ENCODE measurements around the gene ITIH4.

ITIH4 gene

DNA sequence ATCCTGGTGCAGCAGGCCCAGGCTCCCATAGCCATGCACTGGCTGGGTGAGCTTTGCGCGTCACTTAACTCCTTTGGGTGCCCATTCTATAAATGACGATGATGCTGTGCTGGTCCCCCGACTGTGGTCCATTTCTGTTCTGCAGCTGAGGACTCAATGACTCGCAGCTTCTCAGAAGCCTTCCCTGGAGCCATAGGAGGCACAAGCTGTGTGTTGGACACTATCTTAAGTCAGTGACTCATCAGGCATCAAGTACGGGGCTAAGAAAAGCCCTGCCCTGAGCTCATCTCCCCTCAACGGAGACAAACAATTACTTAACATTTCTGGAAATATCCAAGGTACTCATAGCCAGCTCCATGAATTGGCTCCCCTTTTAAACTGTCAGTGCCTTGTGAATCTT is 18.1 kb upstream of the ITIH4 start:
- DNase-seq (ENCODE audit: low read depth) = peak; percentile 59

DNA sequence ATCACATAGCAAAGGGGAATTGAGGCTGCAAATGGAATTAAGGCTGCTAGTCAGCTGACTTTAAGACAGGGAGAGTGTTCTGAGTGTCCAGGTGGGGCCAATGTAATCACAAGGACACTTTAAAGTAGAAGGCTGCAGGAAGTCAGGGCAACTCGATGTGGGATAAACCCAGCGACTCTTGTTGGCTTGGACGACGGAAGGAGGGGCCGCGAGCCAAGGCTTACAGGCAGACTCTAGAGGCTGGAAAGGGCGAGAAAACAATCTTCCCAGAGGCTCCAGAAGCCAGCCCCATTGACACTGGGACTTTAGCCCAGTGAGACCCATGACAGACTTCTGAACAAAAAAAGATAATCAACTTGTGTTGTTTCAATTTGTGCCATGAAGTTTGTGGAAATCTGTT is 17.3 kb upstream of the ITIH4 start:
- no peak for DNase-seq (ENCODE audit: low read depth)

DNA sequence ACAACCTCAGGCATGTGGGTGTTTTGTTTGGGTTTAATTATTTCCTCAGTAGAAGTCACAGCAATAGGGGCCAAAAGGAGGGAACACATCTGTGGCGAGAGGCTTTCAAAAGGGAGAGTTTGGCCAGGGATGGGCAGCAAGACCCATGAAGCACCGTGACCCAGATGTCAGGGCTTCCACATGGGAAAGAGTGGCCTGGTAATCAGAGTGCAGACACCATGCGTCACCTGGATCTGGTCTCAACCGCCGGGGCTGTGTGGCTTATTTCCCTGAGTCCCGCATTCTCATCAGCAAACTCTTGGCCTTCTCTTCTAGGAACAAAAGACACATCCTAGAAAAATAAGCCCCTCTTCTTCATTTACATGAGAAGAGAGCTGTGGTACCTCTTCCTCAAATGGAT is 16.8 kb upstream of the ITIH4 start:
- no peak for DNase-seq (ENCODE audit: low read depth)

DNA sequence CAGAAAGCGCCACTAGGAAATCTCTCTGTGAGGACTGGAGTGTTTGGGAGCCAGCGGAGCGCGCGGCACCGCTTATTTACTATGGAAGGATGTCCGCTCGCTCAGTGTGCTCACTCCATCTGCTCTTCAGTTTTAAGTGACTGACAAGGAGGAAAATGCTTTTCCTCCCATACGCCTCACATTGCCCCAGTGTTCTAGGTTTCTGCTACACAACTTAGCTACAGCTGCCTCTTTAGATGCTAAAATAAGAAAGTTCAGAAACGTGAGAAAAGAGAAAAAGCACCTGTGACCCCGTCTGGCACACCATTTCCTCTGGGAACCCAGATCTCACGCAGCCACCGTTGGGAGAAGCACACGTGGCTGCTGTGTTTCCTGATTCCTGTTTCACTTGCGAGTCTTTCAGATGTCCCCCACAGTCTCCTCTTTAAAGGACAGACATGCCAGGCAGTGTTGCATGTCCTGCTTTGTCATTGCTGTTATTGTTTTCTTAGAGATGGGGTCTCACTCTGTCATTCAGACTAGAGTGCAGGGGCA is 16.0 kb upstream of the ITIH4 start:
- no peak for DNase-seq (ENCODE audit: low read depth)

DNA sequence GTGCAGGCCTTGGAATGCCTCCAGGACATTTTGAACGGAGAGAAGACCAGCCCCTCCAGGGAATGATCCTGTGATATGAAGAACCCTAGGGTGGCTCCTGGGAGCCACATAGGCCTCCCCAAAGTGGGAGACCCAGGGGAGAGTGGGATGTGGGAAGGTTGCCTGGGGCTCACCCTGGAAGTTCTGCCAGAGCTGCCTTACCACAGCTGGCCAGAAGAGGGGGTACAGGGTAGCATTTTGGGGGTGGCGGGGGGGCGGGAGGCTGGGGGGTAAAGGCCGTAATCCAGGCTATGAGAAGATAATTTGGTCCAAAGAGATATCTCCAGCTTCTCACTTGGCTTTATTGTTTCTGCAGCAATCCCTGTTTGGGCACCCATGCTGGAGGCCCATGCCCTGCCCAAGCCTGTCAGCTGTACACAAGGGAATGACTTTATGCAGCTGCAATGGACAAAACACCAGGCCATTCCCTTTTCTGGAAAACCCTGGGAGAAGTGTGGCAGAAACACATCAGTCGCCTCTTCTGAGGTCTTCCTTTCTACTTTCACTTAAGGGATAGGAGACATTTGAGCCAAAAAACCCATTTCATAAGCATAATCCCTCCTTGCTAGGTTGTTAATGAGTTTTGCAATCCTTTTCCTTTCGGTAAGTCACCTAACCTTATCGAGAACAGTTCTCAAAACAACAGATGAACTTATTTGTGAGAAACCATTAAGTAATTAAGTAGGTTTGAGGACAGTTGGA is 15.4 kb upstream of the ITIH4 start:
- DNase-seq (ENCODE audit: low read depth) = no peak

DNA sequence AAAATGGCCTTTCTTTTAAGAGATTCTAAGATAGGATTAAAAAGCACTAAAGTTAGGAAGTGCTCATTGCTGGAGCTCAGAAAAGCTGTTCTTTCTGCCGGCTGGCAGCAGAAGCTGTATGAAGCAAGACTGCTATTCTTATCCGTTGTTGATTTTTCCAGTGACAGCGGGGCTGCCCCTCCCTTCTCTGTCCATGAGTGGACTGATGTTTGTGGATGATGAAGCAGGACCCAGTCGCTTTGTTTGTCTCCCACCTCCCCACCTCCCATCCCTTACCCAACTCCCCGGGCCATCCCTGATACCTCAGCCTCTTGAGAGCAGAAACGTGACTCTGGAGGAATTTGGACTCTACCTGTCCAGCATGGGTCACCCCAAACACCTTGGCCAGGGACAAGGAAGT is 14.7 kb upstream of the ITIH4 start:
- no peak for DNase-seq (ENCODE audit: low read depth)

DNA sequence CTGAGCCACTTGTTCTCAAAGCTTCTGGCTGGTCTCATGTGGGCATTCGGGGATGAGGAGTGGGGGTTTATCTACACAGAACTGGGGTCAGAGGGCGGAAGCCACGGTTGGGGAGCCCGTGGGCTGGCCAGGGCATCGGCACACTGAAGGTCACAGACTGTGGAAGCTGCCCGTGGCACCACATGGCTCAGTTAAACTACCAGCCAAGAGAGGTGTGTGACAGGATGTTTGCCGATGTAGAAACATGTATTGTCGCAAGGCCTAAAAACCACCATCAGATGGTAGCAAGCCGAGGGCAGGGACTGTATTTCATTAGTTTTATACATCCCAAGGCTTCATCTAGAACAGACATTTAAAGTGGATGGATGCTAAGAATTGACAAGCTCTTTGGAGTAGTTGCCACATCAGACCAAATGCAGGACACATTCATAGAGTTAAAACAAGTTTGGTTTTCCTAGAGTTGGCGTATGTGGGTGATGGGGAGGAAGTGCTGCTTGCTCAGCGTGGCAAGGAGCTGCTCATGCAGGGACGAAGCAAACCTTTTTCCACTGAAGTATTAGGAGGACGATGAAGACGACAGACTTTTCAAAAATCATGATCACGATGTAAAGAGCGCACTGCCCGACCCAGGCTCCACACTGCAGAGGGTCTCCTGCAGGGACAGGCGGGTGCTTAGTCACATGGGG is 14.0 kb upstream of the ITIH4 start:
- no peak for DNase-seq (ENCODE audit: low read depth)

DNA sequence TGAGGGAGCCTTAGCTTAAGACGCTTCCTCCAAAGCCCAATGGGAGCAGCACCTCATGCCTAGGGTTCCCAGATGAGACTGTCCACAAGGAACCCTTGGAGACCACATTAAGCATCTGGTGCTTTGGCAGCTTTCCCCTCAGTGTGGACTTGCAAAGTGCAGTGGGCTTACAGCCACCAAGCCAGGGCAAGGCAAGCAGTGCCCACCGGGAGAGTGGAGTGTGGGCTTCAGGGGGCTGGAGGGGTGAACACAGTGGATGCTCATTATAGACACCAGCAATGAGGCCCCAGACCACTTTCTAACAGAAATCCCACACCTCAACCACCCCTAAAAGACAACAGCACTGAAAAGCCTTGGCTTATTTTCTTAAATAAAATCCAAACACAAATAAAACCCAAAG is 13.4 kb upstream of the ITIH4 start:
- no peak for DNase-seq (ENCODE audit: low read depth)

DNA sequence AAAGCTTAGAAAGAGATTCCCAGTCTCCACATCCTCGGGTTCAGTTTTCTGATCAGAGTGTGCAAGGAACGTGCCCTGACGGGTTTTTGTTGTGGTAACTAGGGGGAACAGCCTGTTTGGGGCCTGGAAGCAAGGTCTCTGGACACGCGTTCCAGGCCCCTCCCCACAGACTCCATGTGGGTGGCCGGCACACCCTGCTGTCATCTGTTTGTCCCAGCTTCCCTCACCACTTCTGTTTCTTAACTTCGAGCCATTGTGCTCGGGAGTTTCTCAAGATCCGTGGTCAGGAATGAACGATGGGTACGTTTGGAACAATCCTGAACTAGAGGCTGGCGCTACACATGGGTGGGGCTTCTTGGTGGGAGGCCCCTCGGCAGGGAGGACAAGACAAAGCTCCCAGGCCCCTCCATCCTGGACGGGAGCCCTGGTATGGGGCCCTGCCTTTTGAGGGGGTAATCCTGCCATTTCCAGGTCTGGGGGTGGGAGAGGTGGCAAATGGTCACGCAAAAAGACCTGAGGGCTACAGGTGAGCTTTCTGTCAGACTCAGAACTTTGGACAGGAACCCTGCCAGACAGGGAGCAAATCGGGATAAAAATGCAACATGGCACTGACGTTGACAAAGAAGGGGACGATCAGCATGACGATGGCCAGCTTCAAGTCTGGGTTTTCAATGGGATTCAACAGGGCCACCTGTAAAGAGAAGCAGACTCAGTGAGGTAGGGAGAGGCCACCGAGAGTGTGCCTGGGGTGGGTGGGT is 12.8 kb upstream of the ITIH4 start:
- no peak for DNase-seq (ENCODE audit: low read depth)

DNA sequence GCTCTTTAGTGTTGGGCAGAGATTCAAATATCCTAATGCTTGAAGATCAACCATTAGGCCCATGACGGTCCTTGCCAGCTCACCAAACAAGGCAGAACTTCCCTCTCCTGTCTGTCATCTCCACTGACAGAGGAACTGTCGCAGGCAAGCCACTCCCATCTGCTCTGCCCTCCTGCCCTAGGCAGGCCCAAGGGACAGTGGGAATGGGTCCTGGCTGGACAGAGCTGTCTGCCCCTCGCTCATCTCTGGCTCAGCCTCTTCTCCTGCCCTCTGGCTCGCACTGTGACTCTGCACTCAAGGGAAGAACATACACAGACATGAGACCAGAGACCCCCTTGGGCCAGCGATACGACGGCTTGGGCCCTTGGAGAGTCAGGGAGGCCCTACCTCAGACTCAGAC is 12.0 kb upstream of the ITIH4 start:
- no peak for DNase-seq (ENCODE audit: low read depth)

DNA sequence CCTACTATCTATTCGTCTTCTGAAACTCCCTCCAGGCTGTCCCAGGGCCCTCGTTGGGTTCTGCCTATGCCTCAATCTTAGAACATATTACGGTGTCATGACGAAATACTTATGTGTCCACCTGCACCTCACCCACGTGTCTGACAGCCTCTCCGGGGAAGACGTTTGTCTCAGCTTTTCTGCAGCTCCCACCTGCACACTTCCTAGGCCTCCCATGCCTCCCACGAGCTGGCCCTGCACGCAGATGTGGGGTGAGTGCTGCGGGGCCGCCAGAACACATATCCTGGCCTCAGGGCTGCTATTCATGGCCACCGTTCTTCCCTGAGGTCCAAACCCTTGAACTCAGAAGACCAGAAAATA is 11.5 kb upstream of the ITIH4 start:
- DNase-seq (ENCODE audit: low read depth) = no peak

DNA sequence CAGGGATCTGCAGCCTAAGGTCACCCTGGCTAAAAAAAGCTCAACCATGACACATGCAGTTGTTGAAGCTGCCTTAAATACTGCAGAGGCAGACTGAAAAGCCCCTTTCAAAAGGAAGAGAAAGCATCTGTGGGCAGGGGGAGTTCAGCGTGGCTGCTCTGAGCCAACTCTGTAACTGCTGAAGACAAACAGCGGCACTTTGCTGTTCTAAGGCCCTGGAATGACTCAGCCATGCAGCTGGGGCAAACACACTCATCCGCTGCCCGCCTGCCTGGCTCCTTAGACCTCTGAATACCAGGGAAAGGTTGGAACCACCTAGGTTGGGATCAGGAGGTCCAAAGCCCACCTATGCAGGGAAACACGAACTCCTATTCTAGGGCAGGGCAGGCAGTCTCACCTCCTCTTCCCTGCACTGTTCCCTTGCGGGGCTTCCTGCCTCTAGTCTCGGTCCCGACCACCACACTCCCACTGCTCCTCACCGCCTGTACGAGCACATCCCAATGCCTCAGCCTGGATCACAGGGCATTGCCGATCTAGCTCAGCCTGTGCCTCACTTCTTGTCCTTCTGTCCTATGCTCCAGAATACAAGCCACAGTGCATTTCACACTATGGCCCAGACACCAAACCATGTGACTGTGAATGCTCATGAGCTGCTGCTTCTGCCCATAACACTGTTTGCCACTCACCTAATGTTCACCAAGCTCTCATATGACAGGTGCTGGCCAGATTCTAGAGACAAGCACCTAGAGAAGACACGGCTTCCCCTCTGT is 10.9 kb upstream of the ITIH4 start:
- no peak for DNase-seq (ENCODE audit: low read depth)

DNA sequence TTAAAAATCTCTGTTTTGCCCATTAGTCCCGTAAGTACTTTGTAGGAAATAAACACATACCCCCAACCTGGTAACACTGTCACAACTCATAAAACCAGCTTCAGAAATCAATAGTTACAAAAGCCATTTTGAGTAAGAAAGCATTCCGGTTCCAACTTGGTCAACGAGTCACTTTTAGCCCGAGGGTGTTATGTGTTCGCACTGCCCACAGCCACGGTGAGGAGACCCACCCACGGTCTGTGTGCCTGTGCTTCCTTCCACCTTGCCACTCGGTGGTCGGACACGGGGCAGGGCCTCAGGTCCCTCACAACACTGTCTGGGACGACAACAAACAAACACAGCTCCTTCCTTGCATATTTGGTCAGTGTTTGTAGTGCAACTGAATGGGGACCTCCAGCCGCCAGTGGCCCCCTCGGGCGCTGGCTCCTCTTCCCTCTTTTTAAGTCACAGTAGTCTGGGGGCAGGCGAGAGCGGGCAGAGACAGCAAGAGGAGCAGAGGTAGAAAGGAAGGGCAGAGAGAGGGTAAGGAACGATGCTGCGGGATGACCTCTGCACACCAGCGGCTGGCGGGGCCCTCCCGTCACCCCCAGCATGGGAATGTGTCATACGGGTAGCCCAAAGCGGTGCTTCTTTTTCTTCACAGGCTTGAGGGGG is 9.5 kb upstream of the ITIH4 start:
- no peak for DNase-seq (ENCODE audit: low read depth)

DNA sequence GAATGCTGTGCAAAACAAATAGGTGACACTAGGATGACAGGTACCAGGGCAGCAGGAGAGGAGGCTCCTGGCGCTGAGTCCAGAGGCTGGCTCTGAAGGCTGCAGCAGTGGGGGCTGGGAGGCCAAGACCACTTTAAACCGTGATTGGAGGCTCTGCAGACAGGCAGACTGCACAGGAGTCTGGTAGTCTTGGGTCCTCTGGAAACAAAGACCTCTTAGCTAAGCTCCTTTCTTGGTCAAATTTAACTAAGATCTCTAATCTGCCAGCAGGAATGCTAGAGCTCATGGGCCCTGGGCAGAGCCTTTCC is 8.8 kb upstream of the ITIH4 start:
- DNase-seq (ENCODE audit: low read depth) = no peak

DNA sequence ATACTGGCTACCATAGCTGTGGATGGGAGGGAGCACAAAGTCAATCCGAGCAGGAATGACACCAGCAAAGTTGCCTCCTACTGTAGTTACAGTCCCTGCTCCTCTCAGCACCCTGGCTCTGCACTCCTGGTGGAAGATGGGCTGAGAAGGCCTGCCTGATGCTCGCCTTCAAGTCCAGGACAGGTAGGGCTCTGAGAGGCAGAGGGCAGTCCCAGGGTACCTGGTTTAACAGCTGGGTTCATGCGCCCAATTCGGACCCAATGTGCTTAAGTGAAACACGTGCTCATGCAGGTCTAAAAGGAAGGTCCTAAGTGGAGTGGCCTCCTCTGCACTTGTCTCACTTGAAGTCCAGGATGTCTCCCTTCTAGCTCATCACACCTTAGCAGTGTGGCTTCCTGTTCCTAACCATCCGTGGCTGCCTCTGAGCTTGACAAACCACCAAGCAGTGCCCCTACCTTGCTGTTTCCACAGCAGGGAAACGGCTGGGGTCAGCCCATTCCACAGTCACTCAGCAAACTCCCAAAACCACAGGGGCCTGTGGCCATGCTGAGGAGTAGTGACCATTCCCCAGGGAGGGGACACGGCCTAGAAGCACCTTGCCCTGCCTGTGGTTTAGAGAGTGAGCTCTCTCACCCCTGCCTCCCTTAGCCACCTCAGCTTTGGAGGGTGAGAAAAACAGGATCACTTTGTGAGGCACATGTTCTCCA is 8.2 kb upstream of the ITIH4 start:
- no peak for DNase-seq (ENCODE audit: low read depth)

DNA sequence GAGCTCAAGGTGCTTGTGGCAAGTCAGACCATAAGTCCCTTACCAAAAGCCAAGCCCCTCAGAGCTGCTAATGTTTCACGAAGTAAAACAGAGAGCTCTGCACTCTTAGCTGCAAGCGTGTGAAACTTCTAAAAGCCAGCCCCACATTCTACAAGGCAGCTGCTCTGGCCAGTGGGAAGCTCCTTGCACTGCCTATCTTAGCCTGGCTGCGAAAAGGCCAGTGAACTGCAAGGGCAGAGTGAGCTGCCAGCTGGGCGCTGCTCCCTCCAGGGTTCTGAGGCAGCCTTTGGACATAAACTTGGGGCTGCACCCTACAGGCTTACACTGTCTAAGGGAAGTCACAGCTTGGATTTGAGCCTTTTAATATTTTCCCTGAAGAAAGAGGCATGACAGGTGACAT is 6.5 kb upstream of the ITIH4 start:
- no peak for DNase-seq (ENCODE audit: low read depth)

DNA sequence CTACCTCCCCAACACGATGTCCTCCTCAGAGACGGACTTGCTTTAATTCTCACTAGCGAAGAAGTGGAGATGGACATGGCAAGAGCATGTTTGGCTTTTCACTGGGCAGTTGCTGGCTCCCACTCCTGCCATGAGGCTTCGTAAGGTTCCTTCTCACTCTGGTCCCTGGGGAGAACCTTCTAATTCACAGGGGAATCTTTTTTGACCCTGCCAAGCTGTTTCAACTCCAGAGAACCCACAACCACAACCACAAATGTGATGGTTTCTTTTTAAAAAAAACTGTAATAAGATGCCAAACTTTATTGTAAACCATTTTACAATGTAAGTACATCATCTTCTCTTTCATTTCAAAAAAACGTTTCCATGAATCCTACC is 6.0 kb upstream of the ITIH4 start:
- no peak for DNase-seq (ENCODE audit: low read depth)

DNA sequence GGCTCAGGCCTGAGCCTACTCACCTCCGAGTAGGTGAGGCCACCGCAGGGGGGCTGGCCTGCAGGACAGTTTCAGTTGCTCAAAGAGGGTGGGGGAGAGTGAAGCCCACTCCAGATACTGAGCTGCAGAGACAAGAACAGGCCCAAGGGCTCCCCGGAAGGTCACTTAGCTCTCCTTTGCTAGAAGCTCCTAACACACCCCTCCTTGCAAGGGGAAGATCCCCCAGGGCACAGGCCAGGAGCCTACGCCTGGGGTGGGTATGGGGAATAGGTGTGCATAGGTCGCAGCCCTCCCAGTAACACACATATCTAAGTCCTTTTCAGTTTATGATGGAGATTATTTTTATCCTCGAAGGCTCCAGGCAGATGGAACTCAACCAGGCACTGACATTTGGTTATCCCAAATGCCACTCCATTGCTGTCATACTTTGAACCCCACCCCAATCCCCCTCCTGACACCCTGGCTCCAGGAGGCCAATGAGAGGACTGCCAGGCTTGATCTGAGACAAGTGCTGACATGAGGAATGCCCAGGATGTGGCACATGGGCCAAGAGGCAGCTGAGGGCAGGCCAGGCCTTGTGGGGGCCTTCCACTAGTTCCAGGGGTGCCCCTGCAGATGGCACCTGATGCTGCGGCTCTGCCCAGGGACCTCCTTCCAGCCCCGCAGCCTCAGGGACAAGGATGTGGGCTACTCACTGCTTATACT is 5.4 kb upstream of the ITIH4 start:
- DNase-seq (ENCODE audit: low read depth) = no peak

DNA sequence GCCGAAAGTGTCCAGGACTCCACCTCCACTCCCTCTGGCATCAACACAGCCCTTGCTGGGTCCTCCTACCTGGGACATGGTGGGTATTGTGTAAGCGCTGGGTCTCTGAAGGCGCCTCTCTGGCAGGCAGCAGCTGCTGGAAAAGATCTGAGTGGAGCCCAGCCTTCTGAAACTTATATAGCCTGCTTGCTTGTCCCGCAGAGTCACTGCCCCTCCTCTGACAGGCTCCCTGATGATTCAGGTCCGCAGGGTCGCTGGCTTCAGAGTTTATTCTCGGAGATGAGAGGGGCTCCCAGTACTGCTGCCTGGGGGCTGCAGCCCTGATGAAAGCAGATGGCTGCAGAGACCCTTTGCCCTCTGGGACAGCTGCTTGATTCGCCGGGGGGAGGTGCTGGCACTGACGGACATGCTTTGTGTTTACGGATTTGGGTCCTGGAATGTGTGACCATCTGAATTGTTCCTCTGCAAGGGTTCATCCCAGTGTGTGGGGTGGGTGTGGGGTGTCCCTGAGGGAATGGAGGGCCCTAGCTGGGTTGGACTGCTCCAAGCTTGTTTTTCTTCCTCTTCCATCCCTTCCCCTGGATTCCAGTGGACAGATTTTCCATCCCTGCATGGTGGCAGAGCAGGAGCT is 4.5 kb upstream of the ITIH4 start, which contains the start of gene MUSTN1:
Gene MUSTN1 (minus strand): TSS at position 149 of the 631 bp plus-strand sequence. CDS start 71 bp downstream, at position 78.
- no peak for DNase-seq (ENCODE audit: low read depth)

DNA sequence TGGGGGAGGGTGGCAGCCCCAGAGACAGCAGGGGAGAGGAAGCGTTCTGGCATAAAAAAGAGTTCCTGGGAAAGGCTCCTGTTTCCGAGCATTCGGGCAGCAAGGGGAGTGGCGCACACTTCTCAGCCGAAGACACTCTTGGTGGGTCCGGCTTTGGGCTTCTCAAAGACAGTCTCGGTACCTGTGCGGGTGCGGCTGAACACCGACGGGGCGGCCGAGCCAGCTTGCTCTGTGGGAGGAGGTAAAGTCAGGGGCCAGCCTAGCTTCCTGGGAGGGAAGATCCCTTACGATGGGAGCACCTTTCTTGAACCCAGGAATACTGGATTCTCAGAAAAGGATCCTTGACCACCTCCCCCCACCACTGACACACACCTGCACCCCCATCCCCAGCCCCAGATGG is 2.7 kb upstream of the ITIH4 start:
- no peak for DNase-seq (ENCODE audit: low read depth)

Data from GM04503 (cell line).